ENCODE data around the gene PTGIS. TPM values are rescaled to one million over a fixed set of nuclear protein-coding genes. Genes with fewer than 3 reads are reported as not detected.
"Not testable (repeated sequence)": the region's sequence is repeated elsewhere in the genome, so short reads cannot be mapped to it uniquely, and the experiment has no call there.

Gene PTGIS
- total RNA-seq = under 1 TPM in 3 of 5 donors, not detected in 2; 0.22 to 0.46 (median 0.23) TPM
- 0.07 TPM for total RNA-seq (2013)
- total RNA-seq = 0 to 4.8 (median 0.06) reads per million in 29 experiments

GRCh38 chr20:49567421-49568277 lies at the start of gene PTGIS:
PTGIS (minus strand) TSS chr20:49568137; CDS start chr20:49568116, 21 bp downstream.
- peaks cover 51 to 66% of the 10 kb centered on the region in 2 donors for H3K27me3 Mint-ChIP-seq
- Histone ChIP-seq H3K27ac (ENCODE audit: low read length) (no peak within 1 kb of the TSS), H3K4me3 (ENCODE audit: control insufficient read depth in 1 of 2, extremely low read depth in 1 of 2, low read length in 1 of 2) (no peak within 1 kb of the TSS), H3K36me3 (ENCODE audit: control insufficient read depth in 2 of 2, extremely low read depth in 1 of 2, insufficient read depth in 1 of 2, low read length in 1 of 2) (no peaks in the 10 kb centered on the region), H3K9me3 (no peaks in the 10 kb centered on the region), H3K27me3 (replicated peaks in 1 of 2; ENCODE audit: control insufficient read depth in 2 of 2, extremely low read depth in 1 of 2, insufficient read depth in 2 of 2, low read length in 1 of 2) (peaks cover 11 to 55% of the 10 kb centered on the region in 2 experiments), H3K4me1 (ENCODE audit: control insufficient read depth in 1 of 2, extremely low read depth in 1 of 2, insufficient read depth in 2 of 2, low read length in 2 of 2) (peaks cover 0 to 10% of the 10 kb centered on the region in 2 experiments)
- peak within 1 kb of the TSS in 1 of 3 donors; percentile 50 for H3K4me3 Mint-ChIP-seq
- CTCF ChIA-PET = no interaction called here
- DNase-seq (no peak), ATAC-seq (replicated peaks in 1 of 4) (peak in 1 of 4 experiments; percentile 35)
- POLR2A ChIA-PET = no interaction called here
- no peak within 1 kb of the TSS for H3K27ac Mint-ChIP-seq
- H3K9me3 Mint-ChIP-seq = no peaks in the 10 kb centered on the region
- H3K4me1 Mint-ChIP-seq = peaks cover 6 to 13% (median 13%) of the 10 kb centered on the region in 3 donors
- H3K36me3 Mint-ChIP-seq = no peaks in the 10 kb centered on the region
- 19% methylated on average over 55 of the region's 70 CpGs for WGBS (ENCODE audit: insufficient coverage)

GRCh38 chr20:49617394-49617793 lies 49.5 kb upstream of the PTGIS start:
- H3K27ac ChIP-seq (ENCODE audit: low read length); H3K36me3 ChIP-seq (ENCODE audit: control insufficient read depth in 2 of 2, extremely low read depth in 1 of 2, insufficient read depth in 1 of 2, low read length in 1 of 2); H3K9me3 ChIP-seq; H3K4me1 Mint-ChIP-seq; POLR2A ChIA-PET; H3K27ac Mint-ChIP-seq; ATAC-seq (replicated peaks in 1 of 4); H3K9me3 Mint-ChIP-seq; H3K4me3 Mint-ChIP-seq; H3K27me3 Mint-ChIP-seq; CTCF ChIA-PET; H3K36me3 Mint-ChIP-seq; H3K4me3 ChIP-seq (ENCODE audit: control insufficient read depth in 1 of 2, extremely low read depth in 1 of 2, low read length in 1 of 2); H3K27me3 ChIP-seq (replicated peaks in 1 of 2; ENCODE audit: control insufficient read depth in 2 of 2, extremely low read depth in 1 of 2, insufficient read depth in 2 of 2, low read length in 1 of 2): not testable (repeated sequence)
- DNase-seq = peak in 1 of 35 experiments; percentile 19
- 57% methylated on average over 3 of the region's 3 CpGs for WGBS (ENCODE audit: insufficient coverage)
- H3K4me1 ChIP-seq (ENCODE audit: control insufficient read depth in 1 of 2, extremely low read depth in 1 of 2, insufficient read depth in 2 of 2, low read length in 2 of 2) = peaks cover 0 to 11% of the 10 kb centered on the region in 2 experiments

GRCh38 chr20:49616154-49617007 lies 48.4 kb upstream of the PTGIS start:
- Mint-ChIP-seq H3K4me3 (no peak overlapping the region), H3K27ac (peak overlapping the region in 1 of 2 donors; percentile 22), H3K27me3 (peaks cover 0 to under 1% of the 10 kb centered on the region in 2 donors), H3K9me3 (no peaks in the 10 kb centered on the region), H3K36me3 (no peaks in the 10 kb centered on the region), H3K4me1 (no peaks in the 10 kb centered on the region)
- POLR2A ChIA-PET = no interaction called here
- ATAC-seq (replicated peaks in 1 of 4) = no peak
- WGBS (ENCODE audit: insufficient coverage) = 87% methylated on average over 9 of the region's 11 CpGs
- CTCF ChIA-PET = no interaction called here
- Histone ChIP-seq H3K4me3 (ENCODE audit: control insufficient read depth in 1 of 2, extremely low read depth in 1 of 2, low read length in 1 of 2) (no peak overlapping the region), H3K36me3 (ENCODE audit: control insufficient read depth in 2 of 2, extremely low read depth in 1 of 2, insufficient read depth in 1 of 2, low read length in 1 of 2) (no peaks in the 10 kb centered on the region), H3K9me3 (no peaks in the 10 kb centered on the region), H3K4me1 (ENCODE audit: control insufficient read depth in 1 of 2, extremely low read depth in 1 of 2, insufficient read depth in 2 of 2, low read length in 2 of 2) (peaks cover 0 to 12% of the 10 kb centered on the region in 2 experiments), H3K27ac (ENCODE audit: low read length) (no peak overlapping the region), H3K27me3 (replicated peaks in 1 of 2; ENCODE audit: control insufficient read depth in 2 of 2, extremely low read depth in 1 of 2, insufficient read depth in 2 of 2, low read length in 1 of 2) (peaks cover 0 to 7% of the 10 kb centered on the region in 2 experiments)
- DNase-seq = no peak

GRCh38 chr20:49615401-49616153 lies 47.6 kb upstream of the PTGIS start:
- ATAC-seq (replicated peaks in 1 of 4) = no peak
- H3K4me3 ChIP-seq (ENCODE audit: control insufficient read depth in 1 of 2, extremely low read depth in 1 of 2, low read length in 1 of 2) = no peak overlapping the region
- H3K27ac Mint-ChIP-seq = no peak overlapping the region
- peaks cover 4 to 5% (median 5%) of the 10 kb centered on the region in 3 donors for H3K4me1 Mint-ChIP-seq
- 75% methylated on average over 13 of the region's 15 CpGs for WGBS (ENCODE audit: insufficient coverage)
- H3K27me3 Mint-ChIP-seq = no peaks in the 10 kb centered on the region
- H3K36me3 Mint-ChIP-seq = no peaks in the 10 kb centered on the region
- H3K27ac ChIP-seq (ENCODE audit: low read length) = no peak overlapping the region
- ChIA-PET CTCF (no interaction called here), POLR2A (interaction anchor here in 1 of 2 donors (0.5 kb wide), 1 partner anchor 226 kb away, joined by 6 read pairs; no protein-coding TSS in a partner anchor)
- H3K4me3 Mint-ChIP-seq = no peak overlapping the region
- H3K9me3 Mint-ChIP-seq = no peaks in the 10 kb centered on the region
- H3K36me3 ChIP-seq (ENCODE audit: control insufficient read depth in 2 of 2, extremely low read depth in 1 of 2, insufficient read depth in 1 of 2, low read length in 1 of 2) = no peaks in the 10 kb centered on the region
- DNase-seq = no peak
- peaks cover 0 to 14% of the 10 kb centered on the region in 2 experiments for H3K4me1 ChIP-seq (ENCODE audit: control insufficient read depth in 1 of 2, extremely low read depth in 1 of 2, insufficient read depth in 2 of 2, low read length in 2 of 2)
- H3K27me3 ChIP-seq (replicated peaks in 1 of 2; ENCODE audit: control insufficient read depth in 2 of 2, extremely low read depth in 1 of 2, insufficient read depth in 2 of 2, low read length in 1 of 2) = peaks cover 0 to 11% of the 10 kb centered on the region in 2 experiments
- no peaks in the 10 kb centered on the region for H3K9me3 ChIP-seq

GRCh38 chr20:49615051-49615400 lies 47.1 kb upstream of the PTGIS start:
- DNase-seq; H3K27ac ChIP-seq (ENCODE audit: low read length); H3K9me3 ChIP-seq; H3K4me3 ChIP-seq (ENCODE audit: control insufficient read depth in 1 of 2, extremely low read depth in 1 of 2, low read length in 1 of 2); H3K36me3 Mint-ChIP-seq; ATAC-seq (replicated peaks in 1 of 4); H3K4me1 Mint-ChIP-seq; H3K36me3 ChIP-seq (ENCODE audit: control insufficient read depth in 2 of 2, extremely low read depth in 1 of 2, insufficient read depth in 1 of 2, low read length in 1 of 2); H3K4me3 Mint-ChIP-seq; H3K27me3 Mint-ChIP-seq; H3K27ac Mint-ChIP-seq; H3K9me3 Mint-ChIP-seq: not testable (repeated sequence)
- ChIA-PET POLR2A (interaction anchor here in 1 of 2 donors (0.5 kb wide), 1 partner anchor 226 kb away, joined by 6 read pairs; no protein-coding TSS in a partner anchor), CTCF (interaction anchor here (0.6 kb wide), 2 partner anchors 185 to 627 kb away, joined by 3 to 6 read pairs; no protein-coding TSS in a partner anchor)
- H3K27me3 ChIP-seq (replicated peaks in 1 of 2; ENCODE audit: control insufficient read depth in 2 of 2, extremely low read depth in 1 of 2, insufficient read depth in 2 of 2, low read length in 1 of 2) = peaks cover 0 to 12% of the 10 kb centered on the region in 2 experiments
- 100% methylated on average over 3 of the region's 8 CpGs for WGBS (ENCODE audit: insufficient coverage)
- H3K4me1 ChIP-seq (ENCODE audit: control insufficient read depth in 1 of 2, extremely low read depth in 1 of 2, insufficient read depth in 2 of 2, low read length in 2 of 2) = peaks cover 0 to 12% of the 10 kb centered on the region in 2 experiments

Measured in T-cell (primary cell).